ENCODE results near the gene MICAL3. TPM values are rescaled to one million over a fixed set of nuclear protein-coding genes. Genes with fewer than 3 reads are reported as not detected.

MICAL3 gene
- total and polyA plus RNA-seq, 2 of the 8 experiments (the other 6 are each of a cell fraction or from before 2014, with no cell fraction given), result 8.3 to 41.8 TPM

- TF ChIP-seq HDAC6 (IDR thresholded peaks at IDR 0.05; ENCODE audit: low read depth, low read length) (no peak), RXRA (IDR thresholded peaks at IDR 0.05; ENCODE audit: insufficient read depth, low read depth, low read length) (0 out of 2 replicates have a peak, but pooled peaks have one; percentile 28), CTCF (IDR thresholded peaks at IDR 0.05; ENCODE audit: control extremely low read depth in 1 of 3, insufficient read depth in 1 of 3, low read depth in 1 of 3, low read length in 3 of 3) (peak; percentile 73 to 98 (median 92)), GABPA (IDR thresholded peaks at IDR 0.05; ENCODE audit: borderline replicate concordance, insufficient read depth, low read length) (peak; percentile 16; the same call in 1 of the 2 replicates), CHD2 (IDR thresholded peaks at IDR 0.05; ENCODE audit: low read length) (no peak)
These were observed 275.6 kb downstream of the MICAL3 start (continued) for GRCh38 chr22:17748555-17749353.
